ENCODE data around the gene SMU1.

SMU1 gene

DNA sequence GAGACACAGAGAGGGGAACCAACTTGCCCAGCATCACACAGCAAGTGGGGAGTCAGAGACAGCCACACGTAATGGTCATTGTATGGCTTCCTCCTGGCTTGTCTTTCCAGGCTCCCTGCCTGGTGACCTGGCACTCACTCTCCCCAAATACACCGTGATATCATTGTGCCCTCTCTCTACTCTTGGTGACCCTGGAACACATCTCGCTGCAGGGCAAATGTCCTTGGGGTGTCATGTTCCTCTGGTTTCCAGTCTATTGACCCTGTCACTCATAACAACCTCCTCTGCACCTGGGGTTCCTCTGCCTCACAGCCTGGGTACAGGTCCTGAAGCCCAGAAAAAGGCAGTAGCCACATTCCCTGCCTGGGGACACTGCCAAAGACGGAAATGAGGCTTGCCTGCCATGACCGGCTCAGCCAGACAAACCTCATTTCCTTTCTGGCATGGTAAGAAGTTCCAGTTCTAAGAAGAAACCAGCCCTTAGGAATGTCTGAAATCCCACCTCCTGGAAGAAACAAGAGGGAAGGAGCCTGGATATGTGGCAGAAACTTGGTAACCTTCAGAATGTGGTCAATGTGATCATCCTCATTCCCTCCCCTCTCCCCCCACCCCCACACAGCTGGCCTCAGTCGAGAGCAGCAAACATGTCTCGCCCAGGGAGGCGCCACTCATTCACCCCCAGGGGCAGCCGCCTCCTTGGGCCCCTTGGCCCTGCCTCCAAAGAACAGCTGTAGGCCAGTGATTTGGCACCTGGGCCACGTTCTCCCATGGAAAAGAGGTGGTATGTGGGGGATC lies 30.6 kb upstream of the SMU1 start:
- in situ Hi-C loops (cut with MboI; ENCODE audit: low pct_unique_long_range_greater_than_20kb, low sequenced_read_pairs, unreplicated experiment) = no loop called here
- DNase-seq (ENCODE audit: low spot score) = no peak
- TF ChIP-seq, protein P1, sequence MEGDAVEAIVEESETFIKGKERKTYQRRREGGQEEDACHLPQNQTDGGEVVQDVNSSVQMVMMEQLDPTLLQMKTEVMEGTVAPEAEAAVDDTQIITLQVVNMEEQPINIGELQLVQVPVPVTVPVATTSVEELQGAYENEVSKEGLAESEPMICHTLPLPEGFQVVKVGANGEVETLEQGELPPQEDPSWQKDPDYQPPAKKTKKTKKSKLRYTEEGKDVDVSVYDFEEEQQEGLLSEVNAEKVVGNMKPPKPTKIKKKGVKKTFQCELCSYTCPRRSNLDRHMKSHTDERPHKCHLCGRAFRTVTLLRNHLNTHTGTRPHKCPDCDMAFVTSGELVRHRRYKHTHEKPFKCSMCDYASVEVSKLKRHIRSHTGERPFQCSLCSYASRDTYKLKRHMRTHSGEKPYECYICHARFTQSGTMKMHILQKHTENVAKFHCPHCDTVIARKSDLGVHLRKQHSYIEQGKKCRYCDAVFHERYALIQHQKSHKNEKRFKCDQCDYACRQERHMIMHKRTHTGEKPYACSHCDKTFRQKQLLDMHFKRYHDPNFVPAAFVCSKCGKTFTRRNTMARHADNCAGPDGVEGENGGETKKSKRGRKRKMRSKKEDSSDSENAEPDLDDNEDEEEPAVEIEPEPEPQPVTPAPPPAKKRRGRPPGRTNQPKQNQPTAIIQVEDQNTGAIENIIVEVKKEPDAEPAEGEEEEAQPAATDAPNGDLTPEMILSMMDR (IDR thresholded peaks at IDR 0.05; ENCODE audit: extremely low read depth, insufficient read depth, missing control alignments) = no peak

DNA sequence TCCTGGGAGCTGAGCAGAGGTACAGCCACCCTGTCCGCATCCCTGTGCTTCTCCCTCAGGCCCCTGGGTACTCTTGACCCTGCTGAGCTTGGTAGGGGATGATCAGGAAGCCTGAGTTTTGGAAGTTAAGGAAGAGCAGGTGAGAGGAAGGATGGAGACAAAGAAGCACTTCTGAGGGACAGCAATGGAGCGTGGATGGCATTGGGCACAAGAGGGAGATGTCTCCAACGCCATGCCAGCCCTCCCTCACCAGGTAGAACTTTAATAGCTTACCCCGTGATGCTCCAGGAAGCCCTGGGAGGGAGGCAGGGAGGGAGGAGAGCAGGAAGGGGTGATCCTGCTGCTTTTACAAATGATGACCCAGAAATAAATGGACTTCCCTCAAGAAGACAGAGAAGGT lies 29.9 kb upstream of the SMU1 start:
- in situ Hi-C loops (cut with MboI; ENCODE audit: low pct_unique_long_range_greater_than_20kb, low sequenced_read_pairs, unreplicated experiment) = no loop called here
- TF ChIP-seq, protein P1 (IDR thresholded peaks at IDR 0.05; ENCODE audit: extremely low read depth, insufficient read depth, missing control alignments) = no peak
- no peak for DNase-seq (ENCODE audit: low spot score)

DNA sequence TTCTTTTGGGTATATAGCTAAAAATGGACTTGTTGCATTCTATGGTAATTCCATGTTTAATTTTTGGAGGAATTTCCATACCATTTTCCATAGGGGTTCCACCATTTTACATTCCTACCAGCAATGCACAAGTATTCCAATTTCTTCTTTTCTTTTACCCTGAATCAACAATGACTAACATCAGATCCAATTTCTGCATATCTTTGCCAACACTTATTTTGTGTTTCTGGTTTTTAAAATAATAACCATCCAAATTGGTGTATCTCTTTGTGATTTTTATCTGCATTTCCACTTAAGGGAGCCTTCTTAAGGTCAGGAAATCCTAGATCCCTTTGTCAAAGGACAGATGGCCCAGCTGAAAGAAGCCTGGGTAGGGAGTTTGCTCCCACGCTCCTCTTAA lies 29.5 kb upstream of the SMU1 start:
- in situ Hi-C loops (cut with MboI; ENCODE audit: low pct_unique_long_range_greater_than_20kb, low sequenced_read_pairs, unreplicated experiment) = no loop called here
- TF ChIP-seq, protein P1 (IDR thresholded peaks at IDR 0.05; ENCODE audit: extremely low read depth, insufficient read depth, missing control alignments) = no peak
- DNase-seq (ENCODE audit: low spot score) = no peak

DNA sequence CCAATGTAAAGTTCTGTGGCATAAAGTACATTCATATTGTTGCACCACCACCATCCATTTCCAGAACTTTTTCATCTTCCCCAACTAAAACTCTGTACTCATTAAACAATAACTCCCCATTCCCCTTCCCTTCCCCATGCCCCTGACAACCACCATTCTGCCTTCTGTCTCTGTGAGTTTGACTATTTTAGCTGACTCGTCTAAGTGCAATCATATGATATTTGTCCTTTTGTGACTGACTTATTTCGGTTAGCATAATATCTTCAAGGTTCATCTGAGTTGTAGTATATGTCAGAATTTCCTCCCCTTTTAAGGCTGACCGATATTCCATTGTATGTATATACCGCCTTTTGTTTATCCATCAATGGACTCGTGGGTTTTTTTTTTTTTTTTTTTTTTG lies 29.0 kb upstream of the SMU1 start:
- DNase-seq (ENCODE audit: low spot score) = no peak
- in situ Hi-C loops (cut with MboI; ENCODE audit: low pct_unique_long_range_greater_than_20kb, low sequenced_read_pairs, unreplicated experiment) = no loop called here
- TF ChIP-seq, protein P1 (IDR thresholded peaks at IDR 0.05; ENCODE audit: extremely low read depth, insufficient read depth, missing control alignments) = no peak

DNA sequence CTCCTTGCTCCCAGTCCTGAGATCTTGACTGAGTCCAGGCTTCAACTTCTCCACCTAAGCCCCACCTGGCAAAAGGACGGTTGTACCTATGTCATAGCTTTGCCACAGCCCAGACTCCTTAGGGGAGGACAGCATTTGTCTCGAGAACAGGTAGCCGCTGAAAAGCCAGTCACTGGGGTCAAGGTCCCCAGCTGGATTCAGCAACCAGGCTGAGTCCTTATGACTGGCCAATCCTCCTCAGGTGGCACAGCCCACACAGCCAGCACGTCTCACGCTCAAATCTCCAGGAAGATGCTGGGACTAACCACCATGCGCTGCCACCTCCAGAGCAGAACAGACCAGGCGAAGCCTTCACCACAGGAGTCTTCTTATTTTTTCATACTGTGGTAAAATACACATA lies 27.9 kb upstream of the SMU1 start:
- TF ChIP-seq, protein P1 (IDR thresholded peaks at IDR 0.05; ENCODE audit: extremely low read depth, insufficient read depth, missing control alignments) = no peak
- in situ Hi-C loops (cut with MboI; ENCODE audit: low pct_unique_long_range_greater_than_20kb, low sequenced_read_pairs, unreplicated experiment) = no loop called here
- no peak for DNase-seq (ENCODE audit: low spot score)

DNA sequence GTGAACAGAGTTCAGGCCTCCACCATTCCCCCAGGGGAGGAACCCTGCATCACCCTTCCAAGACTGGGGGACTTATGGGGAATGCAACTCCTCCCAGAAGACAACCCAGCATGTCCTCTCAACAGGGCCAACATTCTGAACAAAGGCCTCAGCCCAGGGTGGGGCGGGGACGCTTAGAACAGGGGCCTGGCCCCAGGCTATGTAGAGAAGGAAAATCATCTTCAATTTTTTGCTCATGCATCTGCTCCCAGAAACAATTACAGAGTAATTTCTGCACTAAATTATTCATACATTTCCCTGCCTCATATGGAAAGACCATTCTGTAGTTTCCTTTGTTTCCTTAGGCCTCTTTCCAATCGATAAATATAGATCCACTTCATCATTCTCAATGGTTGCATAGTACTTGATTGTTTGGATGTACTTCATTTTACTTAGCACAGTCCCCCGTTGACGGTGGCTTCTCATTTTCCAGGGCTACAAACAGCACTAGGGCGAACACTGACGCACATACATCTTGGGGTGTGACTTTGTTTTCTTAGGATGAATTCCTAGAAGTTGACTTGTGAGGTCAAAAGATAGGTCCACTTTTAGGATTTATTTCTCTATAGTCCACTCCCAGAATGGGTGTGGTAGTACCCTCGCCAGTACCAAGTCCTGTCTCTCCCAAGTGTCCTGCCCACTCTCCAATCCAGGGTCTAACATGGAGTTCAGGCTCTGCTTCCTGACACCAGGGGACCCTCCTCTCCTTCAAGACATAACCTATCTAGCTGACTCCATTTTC lies 27.2 kb upstream of the SMU1 start:
- in situ Hi-C loops (cut with MboI; ENCODE audit: low pct_unique_long_range_greater_than_20kb, low sequenced_read_pairs, unreplicated experiment) = no loop called here
- TF ChIP-seq, protein P1 (IDR thresholded peaks at IDR 0.05; ENCODE audit: extremely low read depth, insufficient read depth, missing control alignments) = no peak
- no peak for DNase-seq (ENCODE audit: low spot score)
